ENCODE measurements around the gene SPTB.
A peak's percentile ranks its signal among the peaks of the same experiment; 100 is the strongest.
"Not testable (repeated sequence)": the region's sequence is repeated elsewhere in the genome, so short reads cannot be mapped to it uniquely, and the experiment has no call there.

Gene SPTB

DNA sequence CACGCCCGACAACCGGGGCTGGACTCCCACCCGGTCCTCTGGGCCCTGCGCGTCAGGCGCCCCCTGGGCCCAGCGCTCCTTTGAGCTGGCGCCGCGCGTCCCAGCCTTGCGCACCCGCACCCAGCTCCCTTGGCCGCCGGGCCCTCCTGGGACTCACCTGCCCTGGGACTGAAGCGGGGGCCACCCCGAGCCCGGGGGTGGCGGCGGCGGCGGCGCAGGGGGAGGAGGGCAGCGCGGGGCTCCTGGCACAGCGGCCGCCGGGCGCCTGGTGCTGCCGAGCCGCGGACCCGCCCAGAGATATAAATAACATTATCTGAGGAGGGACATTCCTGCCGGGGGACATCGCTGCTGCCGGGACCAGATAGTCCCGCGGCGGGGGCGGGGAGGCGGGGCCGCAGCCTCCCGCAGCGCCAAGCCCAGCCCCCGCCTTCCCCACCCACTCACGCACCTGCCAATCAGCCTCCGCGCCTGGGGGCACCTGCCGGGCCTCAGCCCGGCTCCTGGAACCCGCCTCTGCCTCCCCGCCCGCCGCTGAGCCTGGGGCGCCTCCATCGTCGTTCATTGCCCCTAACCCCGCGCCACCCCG, at the start of gene SPTB:
Gene SPTB (minus strand): TSS at position 273 of the 586 bp plus-strand sequence. CDS start 56,813 bp downstream, outside the sequence.
- peak; percentile 28 to 95 (median 58) for DNase-seq
- intact Hi-C loops (cut with DNase I): no loop called here

DNA sequence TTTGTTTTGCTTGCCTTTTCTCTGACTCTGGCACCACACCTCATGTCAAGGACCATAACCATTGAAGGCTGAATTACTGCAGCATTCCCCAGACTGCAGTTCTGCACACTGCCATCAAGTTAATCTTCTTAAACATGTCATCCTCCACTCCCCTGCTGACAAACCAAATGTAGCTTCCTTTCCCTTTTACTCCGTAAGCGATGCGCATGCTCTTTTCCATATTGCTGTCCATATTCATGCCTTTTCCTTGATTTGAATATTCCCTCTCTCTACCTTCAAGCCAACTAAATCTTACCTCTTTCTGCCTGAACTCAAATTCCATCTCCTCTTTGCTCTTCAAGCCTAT, 49.3 kb upstream of the SPTB start:
- intact Hi-C loops (cut with DNase I): no loop called here
- DNase-seq: no peak

DNA sequence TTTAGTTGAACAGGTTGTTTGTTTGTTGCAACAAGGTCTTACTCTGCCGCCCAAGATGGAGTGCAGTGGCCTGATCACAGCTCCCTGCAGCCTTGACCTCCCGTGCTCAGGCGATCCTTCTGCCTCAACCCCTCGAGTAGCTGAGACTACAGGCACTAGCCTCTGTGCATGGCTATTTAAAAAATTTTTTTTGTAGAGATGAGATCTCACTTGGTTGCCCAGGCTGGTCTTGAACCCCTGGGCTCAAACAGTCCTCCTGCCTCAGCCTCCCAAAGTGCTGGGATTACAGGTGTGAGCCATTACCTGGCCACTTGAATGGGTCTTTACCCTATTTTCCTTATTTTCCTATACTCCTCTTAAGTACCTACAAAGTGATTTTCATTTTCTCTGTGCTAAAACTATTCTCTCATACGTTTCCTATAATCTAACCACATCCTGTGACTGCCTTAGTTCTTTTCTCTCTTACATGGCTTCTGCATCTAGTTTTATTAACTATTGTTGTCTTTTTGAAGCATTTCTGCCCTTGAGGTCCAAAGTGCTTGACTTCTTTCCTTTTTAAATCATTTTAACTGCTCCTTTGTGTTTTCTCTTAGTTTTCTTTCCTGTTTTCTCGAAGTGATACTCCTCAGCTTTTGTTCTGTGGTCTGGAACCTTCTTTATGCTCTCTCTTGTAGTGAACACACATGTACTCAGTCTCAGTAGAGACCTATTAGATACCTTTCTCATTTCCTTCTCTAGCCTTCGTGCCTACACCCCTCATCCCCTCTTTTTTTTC, 48.7 kb upstream of the SPTB start:
- no peak for DNase-seq
- intact Hi-C loops (cut with DNase I): no loop called here

DNA sequence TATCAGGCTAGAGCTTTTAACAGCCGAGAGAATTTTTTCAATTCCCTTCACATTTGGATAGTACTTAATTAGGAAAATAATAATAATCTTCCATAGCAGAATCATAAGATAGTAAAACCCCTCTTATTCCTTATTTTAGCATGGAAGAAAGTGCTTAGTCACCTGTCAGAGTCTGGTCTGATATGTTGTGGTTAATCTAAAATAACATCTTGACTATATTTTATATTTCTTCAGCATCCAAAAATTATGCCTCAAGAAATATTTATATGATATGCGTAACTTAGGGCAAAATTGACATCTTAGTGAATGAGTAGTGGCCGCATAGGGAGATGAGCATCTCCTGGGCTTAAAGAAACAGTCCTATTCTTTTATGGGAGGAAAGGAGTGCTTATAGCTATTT, 47.3 kb upstream of the SPTB start:
- intact Hi-C loops (cut with DNase I): no loop called here
- no peak for DNase-seq

DNA sequence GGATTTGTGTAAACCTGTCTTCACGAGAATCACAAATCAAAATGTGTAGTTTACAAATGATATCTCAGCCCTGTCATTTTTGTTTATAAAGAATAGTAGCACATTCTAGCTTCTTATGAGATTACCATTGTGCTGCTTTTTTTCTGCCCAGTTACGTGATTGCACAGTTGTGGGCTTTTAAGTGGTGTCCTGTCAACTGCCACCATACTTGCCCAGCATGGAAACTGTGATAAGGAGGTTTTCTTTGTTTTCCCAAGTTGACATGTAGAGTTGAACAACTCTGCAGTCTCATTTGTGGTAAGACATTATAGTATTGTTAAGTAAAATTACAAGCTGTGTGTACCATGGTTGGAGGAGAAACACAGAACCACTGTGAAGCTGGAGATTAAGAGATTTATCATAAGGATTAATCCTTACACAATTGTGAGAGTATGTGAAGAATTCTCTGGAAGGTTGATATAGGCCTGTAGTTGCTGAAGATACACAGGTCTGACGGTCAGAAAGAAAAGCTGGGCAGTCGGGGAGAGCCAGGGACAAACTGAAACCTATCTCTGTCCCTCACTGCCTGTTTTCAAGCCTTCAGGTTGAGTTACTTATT, 46.8 kb upstream of the SPTB start:
- intact Hi-C loops (cut with DNase I): no loop called here

DNA sequence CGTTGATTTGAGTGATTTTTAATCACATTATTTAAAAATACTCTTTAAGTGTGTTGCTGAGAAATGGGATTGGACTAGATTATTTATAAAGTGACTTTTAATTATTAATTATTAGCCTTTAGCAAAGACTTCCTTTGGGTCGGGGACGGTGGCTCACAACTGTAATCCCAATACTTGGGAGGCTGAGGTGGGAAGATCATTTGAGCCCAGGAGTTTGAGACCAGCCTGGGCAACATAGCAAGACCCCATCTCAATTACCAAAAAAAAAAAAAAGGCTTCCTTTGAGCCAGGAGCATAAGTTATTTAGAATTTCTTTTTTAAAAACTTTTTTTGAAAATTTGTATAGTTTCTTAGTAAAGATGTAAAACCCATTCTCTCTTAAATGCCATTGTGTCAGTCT, 43.3 kb upstream of the SPTB start:
- intact Hi-C loops (cut with DNase I): no loop called here
- DNase-seq: no peak

More for the DNA sequence above, 46.8 kb upstream of the SPTB start:
- DNase-seq: no peak

DNA sequence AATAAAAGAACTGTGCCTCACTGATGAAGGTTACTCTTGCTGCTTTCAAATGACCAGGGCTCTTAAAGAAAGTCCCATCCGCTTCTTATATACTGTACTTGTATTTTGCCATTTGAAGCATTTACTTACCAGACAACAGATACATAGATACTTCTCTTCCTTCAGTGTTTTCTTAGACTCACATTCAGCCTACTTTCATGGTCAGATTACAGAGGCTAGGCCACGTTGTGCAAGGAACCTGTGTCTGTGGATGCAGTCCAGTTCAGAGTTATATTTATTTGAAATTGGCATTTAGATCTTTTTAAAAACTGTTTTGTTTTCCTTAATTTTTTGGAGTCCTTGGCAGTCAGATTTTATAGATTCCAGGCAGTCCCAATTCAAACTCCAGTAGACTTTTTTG, 40.8 kb upstream of the SPTB start:
- no peak for DNase-seq
- intact Hi-C loops (cut with DNase I): no loop called here

DNA sequence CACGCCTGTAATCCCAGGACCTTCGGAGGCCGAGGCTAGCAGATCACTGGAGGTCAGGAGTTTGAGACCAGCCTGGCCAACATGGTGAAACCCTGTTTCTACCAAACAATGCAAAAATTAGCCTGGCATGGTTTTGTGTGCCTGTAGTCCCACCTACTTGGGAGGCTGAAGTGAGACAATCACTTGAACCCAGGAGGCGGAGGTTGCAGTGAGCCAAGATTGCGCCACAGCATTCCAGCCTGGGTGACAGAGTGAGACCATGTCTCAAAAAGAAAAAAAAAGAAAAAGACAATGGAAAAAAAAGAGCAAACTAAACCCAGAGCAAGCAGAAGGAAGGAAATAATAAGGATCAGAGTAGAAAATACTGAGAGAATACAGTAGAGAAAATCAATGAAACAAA, 39.9 kb upstream of the SPTB start:
- DNase-seq: no peak
- intact Hi-C loops (cut with DNase I): no loop called here

DNA sequence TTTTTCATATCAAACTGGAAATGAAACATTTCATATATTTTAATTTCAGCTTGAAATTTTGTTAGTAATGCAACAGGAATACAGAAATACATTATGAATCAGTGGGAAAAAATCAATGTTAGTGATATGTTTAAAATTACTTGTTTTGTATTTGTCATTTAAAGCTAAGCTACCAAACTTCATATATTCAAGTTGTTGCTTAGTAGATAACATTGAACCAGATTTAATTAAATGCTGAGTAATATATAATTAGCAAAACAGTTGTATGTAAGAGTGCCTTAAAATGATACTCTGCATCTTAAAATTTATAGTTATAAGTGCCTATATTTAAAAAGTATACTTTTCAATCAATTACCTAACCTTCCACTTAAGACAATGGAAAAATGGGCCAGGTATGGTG, 39.5 kb upstream of the SPTB start:
- intact Hi-C loops (cut with DNase I): no loop called here
- DNase-seq: no peak

DNA sequence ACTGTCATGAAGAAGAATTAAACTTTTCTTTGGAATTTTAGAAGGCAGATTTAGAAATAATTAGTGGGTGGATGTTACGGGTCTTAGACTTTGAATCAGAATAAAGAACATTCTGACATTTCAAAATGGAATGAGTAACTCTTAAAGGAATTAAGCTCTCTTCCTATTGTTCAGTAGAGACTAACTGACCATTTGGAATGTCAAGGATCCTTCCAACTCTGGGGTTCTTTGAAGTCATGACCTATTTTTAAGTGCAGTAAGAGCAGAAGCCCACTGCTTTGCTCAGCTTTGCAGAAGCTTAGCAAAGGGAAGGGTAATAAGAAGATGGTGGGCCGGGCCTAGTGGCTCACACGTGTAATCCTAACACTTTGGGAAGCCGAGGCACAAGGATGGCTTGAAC, 38.5 kb upstream of the SPTB start:
- intact Hi-C loops (cut with DNase I): no loop called here
- no peak for DNase-seq

DNA sequence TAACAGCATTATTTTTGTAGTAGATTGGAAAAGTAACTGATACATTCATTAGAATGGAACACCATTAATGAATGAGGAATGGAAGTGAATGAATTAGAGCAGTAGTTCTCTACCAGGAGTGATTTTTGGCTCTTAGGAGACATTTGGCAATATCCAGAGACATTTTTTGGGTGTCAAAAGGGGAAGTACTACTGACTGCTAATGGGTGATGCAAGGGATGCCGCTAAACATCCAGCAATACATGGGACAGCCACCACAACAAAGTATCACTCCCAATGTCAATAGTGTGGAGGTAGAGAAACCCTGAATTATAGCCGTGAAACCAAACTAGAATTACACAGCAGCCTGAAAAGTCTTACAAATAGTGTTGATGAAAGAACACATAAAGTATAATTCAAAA, 36.1 kb upstream of the SPTB start:
- intact Hi-C loops (cut with DNase I): loop anchor here (2.0 kb wide), 1 partner anchor 71 kb away; the partner anchor contains the start of gene FNTB
- DNase-seq: no peak

DNA sequence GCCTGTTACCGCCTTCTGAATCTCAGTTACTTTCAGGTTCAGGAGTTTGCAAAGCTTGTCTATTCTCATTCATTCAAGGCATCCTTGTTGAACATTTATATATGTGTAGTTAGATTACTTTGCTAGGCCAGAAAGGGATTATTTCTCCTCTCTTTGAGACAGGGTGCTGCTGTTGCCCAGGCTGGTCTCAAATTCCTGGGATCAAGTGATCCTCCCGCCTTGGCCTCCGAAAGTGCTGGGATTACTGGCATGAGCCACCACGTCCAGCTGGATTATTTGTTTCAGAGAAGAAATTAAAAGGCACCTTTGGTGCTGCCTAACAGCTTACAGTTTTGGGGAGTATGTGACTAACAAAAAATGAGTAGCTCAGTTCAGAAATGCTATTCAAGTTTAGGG, 35.3 kb upstream of the SPTB start:
- intact Hi-C loops (cut with DNase I): loop anchor here (2.0 kb wide), 1 partner anchor 72 kb away; the partner anchor contains the start of gene FNTB
- DNase-seq: no peak

DNA sequence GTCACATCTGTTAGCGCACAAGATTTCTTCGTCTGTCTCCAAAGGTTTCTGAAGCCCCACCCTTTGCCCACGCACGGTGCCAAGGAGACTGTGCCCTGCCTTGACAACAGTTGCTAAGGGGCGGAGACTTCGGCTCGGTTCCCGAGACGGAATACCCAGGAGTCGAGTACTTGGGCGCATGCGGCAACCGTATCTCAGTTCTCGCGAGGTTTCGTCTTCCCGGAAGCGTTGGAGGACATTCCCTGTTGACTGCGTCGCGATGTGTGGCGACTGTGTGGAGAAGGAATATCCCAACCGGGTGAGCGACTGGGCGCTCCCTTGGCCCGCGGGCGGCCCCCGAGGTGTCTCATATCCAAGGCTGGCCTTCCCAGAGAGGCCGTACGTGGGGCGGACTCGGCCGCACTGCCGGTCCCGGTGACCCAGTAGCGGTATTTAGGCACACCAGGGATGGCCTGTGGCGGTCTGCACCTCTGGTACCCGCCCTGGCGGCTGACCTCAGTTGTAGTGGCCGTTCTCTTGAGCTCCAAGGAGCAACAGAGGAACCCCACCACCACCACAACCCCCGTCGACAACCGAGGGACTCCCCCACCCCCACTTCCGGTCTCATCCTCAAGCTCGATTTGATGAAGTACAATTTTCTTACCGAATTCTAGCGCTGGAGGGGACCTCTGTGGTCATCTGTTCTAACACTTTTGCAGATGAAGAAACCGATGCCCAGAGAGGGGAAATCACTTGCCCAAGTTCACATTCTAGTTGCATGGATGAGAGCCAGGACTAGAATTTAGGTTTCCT, 34.7 kb upstream of the SPTB start, which contains the start of gene CHURC1:
Gene CHURC1 (plus strand): TSS at position 219 of the 792 bp plus-strand sequence. CDS start 41 bp downstream, at position 260.
- intact Hi-C loops (cut with DNase I): loop anchor here (2.0 kb wide), 1 partner anchor 72 kb away; the partner anchor contains the start of gene FNTB
- peak; percentile 93 to 99 (median 98) for DNase-seq

DNA sequence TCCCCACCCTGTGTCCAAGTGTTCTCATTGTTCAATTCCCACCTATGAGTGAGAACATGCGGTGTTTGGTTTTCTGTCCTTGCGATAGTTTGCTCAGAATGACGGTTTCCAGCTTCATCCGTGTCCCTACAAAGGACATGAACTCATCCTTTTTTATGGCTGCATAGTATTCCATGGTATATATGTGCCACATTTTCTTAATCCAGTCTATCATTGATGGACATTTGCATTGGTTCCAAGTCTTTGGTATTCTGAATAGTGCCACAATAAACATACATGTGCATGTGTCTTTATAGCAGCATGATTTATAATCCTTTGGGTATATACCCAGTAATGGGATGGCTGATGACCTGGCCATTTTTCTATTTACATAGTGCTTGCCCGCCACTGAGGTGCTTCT, 33.8 kb upstream of the SPTB start:
- DNase-seq; intact Hi-C loops (cut with DNase I): not testable (repeated sequence)

DNA sequence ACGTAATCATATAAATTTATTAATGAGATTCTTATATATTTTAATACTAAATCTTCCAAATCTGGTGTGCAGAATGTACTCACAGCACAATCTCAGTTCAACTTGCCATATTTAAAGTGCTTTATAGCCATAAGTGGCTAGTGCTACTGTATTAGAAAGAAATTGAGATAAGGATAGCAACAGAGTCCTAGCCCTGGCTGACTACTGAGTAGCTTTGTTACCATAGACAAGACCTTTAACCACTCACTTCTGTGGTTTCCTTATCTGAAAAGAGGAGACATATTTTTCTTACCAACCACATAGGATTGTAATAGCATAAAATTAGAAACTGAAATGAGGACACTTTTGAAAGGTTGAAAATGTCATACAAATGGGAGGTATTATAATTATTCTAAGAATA, 32.6 kb upstream of the SPTB start:
- intact Hi-C loops (cut with DNase I): no loop called here
- no peak for DNase-seq

DNA sequence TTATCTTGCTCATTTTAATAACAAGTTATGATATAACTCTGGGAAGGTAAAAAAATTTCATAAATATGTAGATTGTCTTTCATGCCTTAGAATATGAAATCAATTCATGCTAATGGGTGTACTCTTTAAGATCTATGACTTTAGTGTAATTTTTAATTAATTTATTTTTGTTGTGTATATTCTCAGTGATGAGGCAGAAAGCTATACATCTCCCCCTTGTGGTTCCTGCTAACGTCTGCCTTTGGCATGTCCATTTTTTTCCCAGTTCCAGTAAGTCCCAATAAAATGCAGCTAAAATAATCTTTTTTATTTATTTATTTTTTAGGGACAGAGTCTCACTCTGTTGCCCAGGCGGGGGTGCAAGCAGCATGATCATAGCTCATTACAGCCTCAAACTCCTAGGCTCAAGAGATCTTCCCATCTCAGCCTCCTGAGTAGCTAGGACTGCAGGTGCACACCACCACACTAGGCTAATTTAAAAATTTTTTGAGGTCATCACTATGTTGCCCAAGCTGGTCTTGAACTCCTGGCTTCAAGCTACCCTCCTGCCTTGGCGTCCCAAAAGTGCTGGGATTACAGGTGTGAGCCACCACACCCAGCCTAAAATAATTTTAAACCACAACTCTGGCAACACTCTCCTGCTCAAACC, 31.3 kb upstream of the SPTB start:
- intact Hi-C loops (cut with DNase I): no loop called here
- no peak for DNase-seq

DNA sequence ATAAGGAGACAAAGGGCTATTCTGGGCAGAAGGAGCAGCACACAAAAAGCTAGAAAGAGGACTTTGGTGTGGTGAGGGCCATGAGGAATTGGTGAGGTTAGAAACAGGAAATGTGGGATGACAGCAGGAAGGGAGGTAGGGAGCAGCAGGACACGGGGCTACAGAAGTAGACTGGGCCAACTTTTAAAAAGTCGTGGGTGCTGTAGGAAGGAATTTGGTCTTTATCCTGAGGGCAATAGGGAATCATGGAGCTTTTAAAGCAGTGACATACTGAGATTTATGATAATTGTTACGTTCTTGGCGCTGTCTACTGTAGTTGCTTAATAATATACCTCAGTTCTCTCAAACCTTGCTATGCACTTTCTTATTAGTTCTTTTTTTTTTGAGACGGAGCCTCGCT, 26.3 kb upstream of the SPTB start:
- DNase-seq: no peak
- intact Hi-C loops (cut with DNase I): no loop called here

DNA sequence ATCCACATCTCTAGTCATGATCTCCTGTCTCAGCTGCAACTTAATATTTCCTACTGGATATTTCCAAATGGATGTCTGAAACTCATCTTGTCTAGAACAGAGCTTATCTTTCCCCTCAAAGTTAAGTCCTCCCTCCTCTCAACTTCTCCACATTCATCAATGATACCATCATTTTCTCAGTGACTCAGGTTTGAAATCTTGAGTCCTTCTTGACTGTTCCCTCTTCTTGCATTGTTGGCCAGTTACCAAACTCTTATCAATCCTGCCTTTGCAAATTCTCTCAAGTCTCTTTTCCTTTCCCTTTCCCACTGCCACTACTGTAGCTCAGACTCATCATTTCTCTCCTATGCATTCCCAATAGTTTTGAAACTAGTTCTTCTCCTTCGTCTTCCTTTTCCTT, 20.3 kb upstream of the SPTB start:
- intact Hi-C loops (cut with DNase I): no loop called here
- DNase-seq: no peak

DNA sequence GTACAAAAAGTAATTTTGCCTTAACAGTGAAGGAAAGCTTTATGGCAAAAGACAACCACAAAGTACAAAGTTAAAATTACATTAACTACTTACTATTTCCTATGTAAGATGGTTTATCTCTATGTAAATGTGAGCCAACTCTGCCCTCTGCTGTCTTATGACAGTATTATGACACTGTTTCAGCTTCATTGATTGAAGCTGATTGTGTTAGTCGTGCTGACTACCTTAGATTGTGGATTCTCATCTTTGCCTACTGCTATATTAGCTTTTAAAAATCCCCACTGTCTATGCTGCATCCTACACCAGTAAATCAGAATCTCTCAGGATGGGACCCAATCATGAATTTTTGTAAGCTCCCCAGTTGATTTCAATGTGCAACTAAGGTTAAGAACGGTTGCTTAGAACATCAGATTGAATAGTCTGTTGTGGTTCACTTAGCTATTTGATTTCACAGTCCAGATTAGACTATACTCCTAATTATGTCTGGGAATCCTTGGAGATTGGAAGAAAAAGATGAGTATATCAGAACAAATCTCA, 12.2 kb upstream of the SPTB start:
- intact Hi-C loops (cut with DNase I): loop anchor here (2.0 to 5.0 kb wide), 2 partner anchors 69 to 90 kb away; no protein-coding TSS in a partner anchor
- DNase-seq: peak in 1 of 10 donors; percentile 15
